ENCODE data around the gene ICAM3. TPM values are rescaled to one million over a fixed set of nuclear protein-coding genes. Genes with fewer than 3 reads are reported as not detected.
A peak's percentile ranks its signal among the peaks of the same experiment; 100 is the strongest.

The ICAM3 gene, protein sequence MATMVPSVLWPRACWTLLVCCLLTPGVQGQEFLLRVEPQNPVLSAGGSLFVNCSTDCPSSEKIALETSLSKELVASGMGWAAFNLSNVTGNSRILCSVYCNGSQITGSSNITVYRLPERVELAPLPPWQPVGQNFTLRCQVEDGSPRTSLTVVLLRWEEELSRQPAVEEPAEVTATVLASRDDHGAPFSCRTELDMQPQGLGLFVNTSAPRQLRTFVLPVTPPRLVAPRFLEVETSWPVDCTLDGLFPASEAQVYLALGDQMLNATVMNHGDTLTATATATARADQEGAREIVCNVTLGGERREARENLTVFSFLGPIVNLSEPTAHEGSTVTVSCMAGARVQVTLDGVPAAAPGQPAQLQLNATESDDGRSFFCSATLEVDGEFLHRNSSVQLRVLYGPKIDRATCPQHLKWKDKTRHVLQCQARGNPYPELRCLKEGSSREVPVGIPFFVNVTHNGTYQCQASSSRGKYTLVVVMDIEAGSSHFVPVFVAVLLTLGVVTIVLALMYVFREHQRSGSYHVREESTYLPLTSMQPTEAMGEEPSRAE
- polyA plus RNA-seq (3.4 to 5.5 TPM (median 4.7 TPM) in 3 replicates), polyA minus RNA-seq (0.39 to 2.2 TPM (median 1.7 TPM) in 3 replicates)
- polyA plus RNA-seq (2011; ENCODE audit: low read depth): 0.80 TPM
- polyA plus RNA-seq (2011; cell fraction: cytosol; rRNA removed): 4.1 and 6.0 TPM in 2 replicates
- polyA plus RNA-seq (2011; cell fraction: nucleus; rRNA removed): 1.9 and 2.1 TPM in 2 replicates
- 4.4 and 5.3 TPM in 2 replicates for polyA plus RNA-seq (2012; ENCODE audit: low replicate concordance)
- polyA minus RNA-seq (2011; cell fraction: cytosol; rRNA and poly(A)+ RNA removed): 13.4 TPM
- polyA minus RNA-seq (2011; cell fraction: nucleus; rRNA and poly(A)+ RNA removed): 0.78 and 0.84 TPM in 2 replicates

- Histone ChIP-seq H3K27me3 (ENCODE audit: control insufficient read depth, extremely low read depth, insufficient read depth, low read length) (no peaks in the 10 kb centered on the region), H3K27ac (ENCODE audit: control insufficient read depth, insufficient read depth, low read length) (no peak within 1 kb of the TSS), H3K4me2 (ENCODE audit: control insufficient read depth, extremely low read depth, insufficient read depth, low read depth, low read length) (no peak within 1 kb of the TSS), H3K9me3 (ENCODE audit: control insufficient read depth, low read depth, low read length) (no peaks in the 10 kb centered on the region), H3K9me1 (ENCODE audit: control insufficient read depth, extremely low read depth, insufficient read depth, low read length) (no peaks in the 10 kb centered on the region), H3K79me2 (ENCODE audit: control insufficient read depth, insufficient read depth, low read length) (no peaks in the 10 kb centered on the region), H3K4me3 (ENCODE audit: control insufficient read depth in 2 of 3, extremely low read depth in 1 of 3, insufficient read depth in 2 of 3, low read depth in 1 of 3, low read length in 3 of 3) (no peak within 1 kb of the TSS), H2AFZ (ENCODE audit: control insufficient read depth, low read length) (no peak within 1 kb of the TSS), H3K4me1 (ENCODE audit: control insufficient read depth, extremely low read depth, insufficient read depth, low read length) (peaks cover 3% of the 10 kb centered on the region), H3K36me3 (ENCODE audit: control insufficient read depth in 2 of 2, extremely low read depth in 1 of 2, insufficient read depth in 2 of 2, low read length in 2 of 2) (no peaks in the 10 kb centered on the region), H3K9ac (ENCODE audit: control insufficient read depth, extremely low read depth, insufficient read depth, low read length) (no peak within 1 kb of the TSS), H4K20me1 (ENCODE audit: control insufficient read depth, extremely low read depth, insufficient read depth, low read length) (no peaks in the 10 kb centered on the region)
- no peak for DNase-seq (ENCODE audit: low read depth, low spot score)
- dilution Hi-C loops (cut with MboI; ENCODE audit: extremely low pct_ligation_motif_present, low sequenced_read_pairs): no loop called here
- TF ChIP-seq CTCF (optimal IDR thresholded peaks at IDR 0.05 in 1 of 3, IDR thresholded peaks at IDR 0.05 in 1 of 3, conservative IDR thresholded peaks at IDR 0.05 in 1 of 3; ENCODE audit: extremely low read depth in 1 of 3, insufficient read depth in 2 of 3, low read length in 3 of 3) (no peak), EZH2 (IDR thresholded peaks at IDR 0.05; ENCODE audit: low read length) (no peak)
- no peak for FAIRE-seq
Observed at GRCh38 chr19:10339380-10339960, at the start of gene ICAM3. Gene ICAM3, minus strand, starts transcription at chr19:10339624. Its CDS starts 10 bp downstream, at chr19:10339614.

GRCh38 chr19:10388957-10389356 lies 49.5 kb upstream of the ICAM3 start:
- H3K4me2 ChIP-seq (ENCODE audit: control insufficient read depth, extremely low read depth, insufficient read depth, low read depth, low read length): no peak overlapping the region
- H3K79me2 ChIP-seq (ENCODE audit: control insufficient read depth, insufficient read depth, low read length): no peaks in the 10 kb centered on the region
- H3K4me3 ChIP-seq (ENCODE audit: control insufficient read depth in 2 of 3, extremely low read depth in 1 of 3, insufficient read depth in 2 of 3, low read depth in 1 of 3, low read length in 3 of 3): no peak overlapping the region
- TF ChIP-seq EZH2 (IDR thresholded peaks at IDR 0.05; ENCODE audit: low read length) (no peak), CTCF (optimal IDR thresholded peaks at IDR 0.05 in 1 of 3, IDR thresholded peaks at IDR 0.05 in 1 of 3, conservative IDR thresholded peaks at IDR 0.05 in 1 of 3; ENCODE audit: extremely low read depth in 1 of 3, insufficient read depth in 2 of 3, low read length in 3 of 3) (peak; percentile 87 to 96 (median 89))
- H3K27ac ChIP-seq (ENCODE audit: control insufficient read depth, insufficient read depth, low read length): no peak overlapping the region
- DNase-seq (ENCODE audit: low read depth, low spot score): no peak
- H4K20me1 ChIP-seq (ENCODE audit: control insufficient read depth, extremely low read depth, insufficient read depth, low read length): peaks cover 4% of the 10 kb centered on the region
- H3K9me1 ChIP-seq (ENCODE audit: control insufficient read depth, extremely low read depth, insufficient read depth, low read length): no peaks in the 10 kb centered on the region
- H3K36me3 ChIP-seq (ENCODE audit: control insufficient read depth in 2 of 2, extremely low read depth in 1 of 2, insufficient read depth in 2 of 2, low read length in 2 of 2): peaks cover 17 to 30% of the 10 kb centered on the region in 2 experiments
- dilution Hi-C loops (cut with MboI; ENCODE audit: extremely low pct_ligation_motif_present, low sequenced_read_pairs): no loop called here
- no peak overlapping the region for H3K9ac ChIP-seq (ENCODE audit: control insufficient read depth, extremely low read depth, insufficient read depth, low read length)
- no peak overlapping the region for H2AFZ ChIP-seq (ENCODE audit: control insufficient read depth, low read length)
- peak; percentile 80 for FAIRE-seq
- H3K4me1 ChIP-seq (ENCODE audit: control insufficient read depth, extremely low read depth, insufficient read depth, low read length): no peaks in the 10 kb centered on the region
- no peaks in the 10 kb centered on the region for H3K9me3 ChIP-seq (ENCODE audit: control insufficient read depth, low read depth, low read length)
- H3K27me3 ChIP-seq (ENCODE audit: control insufficient read depth, extremely low read depth, insufficient read depth, low read length): no peaks in the 10 kb centered on the region

Data from keratinocyte (primary cell).